Measurements from ENCODE around the gene DAPL1. TPM values are rescaled to one million over a fixed set of nuclear protein-coding genes. Genes with fewer than 3 reads are reported as not detected.

The DAPL1 gene
- total and polyA plus RNA-seq, 2 donors (not counting 1 experiment from before 2014, with no cell fraction given): not detected

- no peaks in the 10 kb centered on the region for H3K79me2 ChIP-seq (ENCODE audit: control insufficient read depth, insufficient read depth, low read length)
- no peak overlapping the region for H3K4me3 ChIP-seq (ENCODE audit: control extremely low read depth in 1 of 5, extremely low read depth in 1 of 5, insufficient read depth in 1 of 5, low read depth in 2 of 5, low read length in 4 of 5)
- no peak overlapping the region for H3K27ac Mint-ChIP-seq
- ATAC-seq (ENCODE audit: low read depth): peak; percentile 62
- peaks cover 20% of the 10 kb centered on the region for H3K27me3 Mint-ChIP-seq
- intact Hi-C loops (cut with micrococcal nuclease): loop anchor here (1.0 to 10.0 kb wide), 7 partner anchors 361 to 1452 kb away; no protein-coding TSS in a partner anchor
- H3K4me3 Mint-ChIP-seq: no peak overlapping the region
- peak; percentile 93 for TF ChIP-seq CTCF (IDR thresholded peaks at IDR 0.05)
- no peak for TF ChIP-seq EZH2 (IDR thresholded peaks at IDR 0.05; ENCODE audit: borderline replicate concordance, insufficient read depth, low read depth, low read length, poor library complexity, severe bottlenecking)
- H3K9me3 ChIP-seq (ENCODE audit: control extremely low read depth in 1 of 3, control insufficient read depth in 2 of 3, insufficient read depth in 1 of 3, low read length in 2 of 3): no peaks in the 10 kb centered on the region
- no peaks in the 10 kb centered on the region for H4K20me1 ChIP-seq (ENCODE audit: control insufficient read depth, insufficient read depth, low read length, poor library complexity, severe bottlenecking)
- peaks cover 0 to 7% (median 1%) of the 10 kb centered on the region in 4 experiments for H3K27me3 ChIP-seq (replicated peaks in 1 of 4; ENCODE audit: control extremely low read depth in 1 of 4, control insufficient read depth in 3 of 4, insufficient read depth in 4 of 4, low read length in 3 of 4)
- peak; percentile 61 for DNase-seq
- no peaks in the 10 kb centered on the region for H3K36me3 ChIP-seq (replicated peaks in 1 of 2; ENCODE audit: control extremely low read depth in 1 of 2, control insufficient read depth in 1 of 2, extremely low read depth in 1 of 2, insufficient read depth in 2 of 2, low read length in 1 of 2)
- WGBS (ENCODE audit: insufficient coverage): 82% methylated on average over 9 of the region's 14 CpGs
- no peak overlapping the region for H3K4me2 ChIP-seq (replicated peaks; ENCODE audit: low read depth, low read length, poor library complexity, severe bottlenecking)
- no peak overlapping the region for H3K27ac ChIP-seq (ENCODE audit: low read length in 2 of 2)
- no peak overlapping the region for H2AFZ ChIP-seq (ENCODE audit: insufficient read depth, low read depth, low read length, poor library complexity, severe bottlenecking)
- no peaks in the 10 kb centered on the region for H3K9me3 Mint-ChIP-seq (ENCODE audit: insufficient read depth)
- ChIA-PET POLR2A (no interaction called here), CTCF (interaction anchor here (0.6 to 9.9 kb wide), 32 partner anchors 8 to 1452 kb away, joined by 3 to 106 read pairs (median 4); partner anchors contain the start of gene MARCHF7)
- no peaks in the 10 kb centered on the region for H3K4me1 Mint-ChIP-seq
- no peak overlapping the region for H3K9ac ChIP-seq (ENCODE audit: low read length)
- H3K4me1 ChIP-seq (ENCODE audit: control insufficient read depth in 2 of 2, insufficient read depth in 2 of 2, low read length in 2 of 2): no peaks in the 10 kb centered on the region
Measured at GRCh38 chr2:158753641-158754611, 41.2 kb upstream of the DAPL1 start.

Measured in B cell (primary cell).